Measurements from ENCODE around the gene LGALS14.
A peak's percentile ranks its signal among the peaks of the same experiment; 100 is the strongest.
"Not testable (repeated sequence)": the region's sequence is repeated elsewhere in the genome, so short reads cannot be mapped to it uniquely, and the experiment has no call there.

The LGALS14 gene

DNA sequence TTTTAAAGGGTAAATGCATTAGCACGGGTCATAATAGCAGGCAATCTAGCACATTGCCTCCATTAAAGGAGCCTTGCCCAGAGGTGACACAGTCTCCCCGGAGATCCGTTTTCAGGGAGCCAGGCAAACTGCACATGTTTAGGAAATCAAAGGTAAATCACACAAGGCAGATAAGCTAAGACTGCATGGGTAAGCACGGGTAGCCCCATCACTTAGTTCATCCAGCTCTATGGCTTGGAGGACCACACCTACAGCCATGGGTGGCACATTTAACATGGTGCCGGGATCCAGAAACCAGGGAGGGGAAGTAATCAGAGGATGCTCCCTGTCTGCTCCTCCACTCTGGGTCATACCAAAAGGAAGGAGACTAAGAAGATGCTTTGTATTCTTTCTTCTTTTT, 31.8 kb upstream of the LGALS14 start:
- no peaks in the 10 kb centered on the region for H3K4me1 ChIP-seq (ENCODE audit: control insufficient read depth, insufficient read depth, low read length)

DNA sequence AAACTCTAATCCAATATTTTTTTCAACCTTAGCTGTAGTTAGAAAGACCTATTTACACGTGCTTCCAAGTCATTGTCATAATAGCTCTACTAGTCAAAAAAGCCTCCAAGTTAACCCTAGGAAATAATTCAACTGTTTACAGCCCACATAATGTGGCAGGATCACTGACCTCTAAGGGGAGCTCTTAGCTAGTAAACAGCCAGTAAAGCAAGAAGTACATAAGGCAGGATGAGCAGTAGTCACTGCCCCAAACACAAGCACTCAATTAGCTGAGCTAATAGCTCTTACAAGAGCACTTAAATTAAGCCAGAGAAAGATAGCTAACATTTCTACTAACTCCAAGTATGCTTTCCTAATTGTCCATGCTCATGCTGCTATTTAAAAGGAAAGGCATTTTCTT, 30.4 kb upstream of the LGALS14 start:
- TF ChIP-seq ZNF654 (tag by site-specific recombination; IDR thresholded peaks at IDR 0.05; ENCODE audit: low read depth) (peak; percentile 34), ZNF664 (tag by site-specific recombination; IDR thresholded peaks at IDR 0.05) (0 out of 2 replicates have a peak, but pooled peaks have one; percentile 31)
- H3K4me1 ChIP-seq (ENCODE audit: control insufficient read depth, insufficient read depth, low read length); H3K9me3 ChIP-seq (ENCODE audit: control insufficient read depth, insufficient read depth, low read depth, low read length); H3K36me3 ChIP-seq (ENCODE audit: control insufficient read depth in 2 of 2, insufficient read depth in 1 of 2, low read length in 2 of 2); H3K4me3 ChIP-seq (ENCODE audit: low read depth, low read length); H3K27ac ChIP-seq (ENCODE audit: extremely low read depth, low read depth, low read length): not testable (repeated sequence)
- POLR2A ChIA-PET: interaction anchor here (1.0 kb wide), 1 partner anchor 238 kb away, joined by 3 read pairs; the partner anchor contains the start of gene RPS16
- CTCF ChIA-PET: interaction anchor here (0.6 to 5.7 kb wide), 25 partner anchors 8 to 297 kb away, joined by 3 to 148 read pairs (median 6); partner anchors contain the start of genes EID2B and PSMC4

More for the DNA sequence above, 31.8 kb upstream of the LGALS14 start:
- Histone ChIP-seq H3K9me3 (ENCODE audit: control insufficient read depth, insufficient read depth, low read depth, low read length) (no peaks in the 10 kb centered on the region; the same call in 1 of the 2 replicates), H3K36me3 (ENCODE audit: control insufficient read depth in 2 of 2, insufficient read depth in 1 of 2, low read length in 2 of 2) (no peaks in the 10 kb centered on the region), H3K27ac (ENCODE audit: extremely low read depth, low read depth, low read length) (no peak overlapping the region), H3K4me3 (ENCODE audit: low read depth, low read length) (no peak overlapping the region)
- CTCF ChIA-PET: interaction anchor here (0.6 to 5.7 kb wide), 38 partner anchors 10 to 298 kb away, joined by 3 to 148 read pairs (median 6); partner anchors contain the start of genes DLL3, EID2, EID2B and PLEKHG2
- TF ChIP-seq IKZF3 (tag by site-specific recombination; IDR thresholded peaks at IDR 0.05): no peak
- TF ChIP-seq PRDM10 (tag by site-specific recombination; IDR thresholded peaks at IDR 0.05): no peak
- TF ChIP-seq ZNF10 (tag by site-specific recombination; IDR thresholded peaks at IDR 0.05): no peak
- TF ChIP-seq ZNF221 (tag by site-specific recombination; IDR thresholded peaks at IDR 0.05; ENCODE audit: borderline replicate concordance): no peak
- no peak for TF ChIP-seq ZNF670 (tag by site-specific recombination; IDR thresholded peaks at IDR 0.05; ENCODE audit: low read depth)
- no peak for TF ChIP-seq ZNF629 (tag by site-specific recombination; IDR thresholded peaks at IDR 0.05)
- TF ChIP-seq MEIS1 (CRISPR knock-in tag; IDR thresholded peaks at IDR 0.05; ENCODE audit: borderline replicate concordance): no peak
- TF ChIP-seq ZNF488 (tag by site-specific recombination; IDR thresholded peaks at IDR 0.05): no peak
- no peak for TF ChIP-seq SETDB1 (IDR thresholded peaks at IDR 0.05; ENCODE audit: insufficient read length, low read length)
- no peak for TF ChIP-seq ZNF24 (tag by site-specific recombination; IDR thresholded peaks at IDR 0.05)
- TF ChIP-seq KLF1 (tag by site-specific recombination; IDR thresholded peaks at IDR 0.05): no peak
- TF ChIP-seq ZNF18 (tag by site-specific recombination; IDR thresholded peaks at IDR 0.05): no peak
- TF ChIP-seq ZNF248 (tag by site-specific recombination; IDR thresholded peaks at IDR 0.05): no peak
- POLR2A ChIA-PET: interaction anchor here (0.9 kb wide), 1 partner anchor 140 kb away, joined by 3 read pairs; the partner anchor contains the start of gene EID2B

GRCh38 chr19:39676004-39676403, 28.3 kb upstream of the LGALS14 start:
- ChIA-PET CTCF (interaction anchor here (0.6 to 3.2 kb wide), 7 partner anchors 125 to 376 kb away, joined by 3 to 13 read pairs (median 4); partner anchors contain the start of gene EID2B), POLR2A (no interaction called here)
- H3K9me3 ChIP-seq (ENCODE audit: control insufficient read depth, insufficient read depth, low read depth, low read length): no peaks in the 10 kb centered on the region; the same call in 1 of the 2 replicates
- H3K27ac ChIP-seq (ENCODE audit: extremely low read depth, low read depth, low read length): no peak overlapping the region
- no peaks in the 10 kb centered on the region for H3K36me3 ChIP-seq (ENCODE audit: control insufficient read depth in 2 of 2, insufficient read depth in 1 of 2, low read length in 2 of 2)
- no peak overlapping the region for H3K4me3 ChIP-seq (ENCODE audit: low read depth, low read length)
- peaks cover 5% of the 10 kb centered on the region; the same call in 1 of the 2 replicates for H3K4me1 ChIP-seq (ENCODE audit: control insufficient read depth, insufficient read depth, low read length)
- TF ChIP-seq, protein P1, sequence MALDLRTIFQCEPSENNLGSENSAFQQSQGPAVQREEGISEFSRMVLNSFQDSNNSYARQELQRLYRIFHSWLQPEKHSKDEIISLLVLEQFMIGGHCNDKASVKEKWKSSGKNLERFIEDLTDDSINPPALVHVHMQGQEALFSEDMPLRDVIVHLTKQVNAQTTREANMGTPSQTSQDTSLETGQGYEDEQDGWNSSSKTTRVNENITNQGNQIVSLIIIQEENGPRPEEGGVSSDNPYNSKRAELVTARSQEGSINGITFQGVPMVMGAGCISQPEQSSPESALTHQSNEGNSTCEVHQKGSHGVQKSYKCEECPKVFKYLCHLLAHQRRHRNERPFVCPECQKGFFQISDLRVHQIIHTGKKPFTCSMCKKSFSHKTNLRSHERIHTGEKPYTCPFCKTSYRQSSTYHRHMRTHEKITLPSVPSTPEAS (tag by site-specific recombination; IDR thresholded peaks at IDR 0.05): no peak
- no peak for TF ChIP-seq SCRT2 (tag by site-specific recombination; IDR thresholded peaks at IDR 0.05)
- TF ChIP-seq ZNF121 (tag by site-specific recombination; IDR thresholded peaks at IDR 0.05): no peak
- no peak for TF ChIP-seq ZNF211 (tag by site-specific recombination; IDR thresholded peaks at IDR 0.05; ENCODE audit: low read depth)
- TF ChIP-seq, protein P2, sequence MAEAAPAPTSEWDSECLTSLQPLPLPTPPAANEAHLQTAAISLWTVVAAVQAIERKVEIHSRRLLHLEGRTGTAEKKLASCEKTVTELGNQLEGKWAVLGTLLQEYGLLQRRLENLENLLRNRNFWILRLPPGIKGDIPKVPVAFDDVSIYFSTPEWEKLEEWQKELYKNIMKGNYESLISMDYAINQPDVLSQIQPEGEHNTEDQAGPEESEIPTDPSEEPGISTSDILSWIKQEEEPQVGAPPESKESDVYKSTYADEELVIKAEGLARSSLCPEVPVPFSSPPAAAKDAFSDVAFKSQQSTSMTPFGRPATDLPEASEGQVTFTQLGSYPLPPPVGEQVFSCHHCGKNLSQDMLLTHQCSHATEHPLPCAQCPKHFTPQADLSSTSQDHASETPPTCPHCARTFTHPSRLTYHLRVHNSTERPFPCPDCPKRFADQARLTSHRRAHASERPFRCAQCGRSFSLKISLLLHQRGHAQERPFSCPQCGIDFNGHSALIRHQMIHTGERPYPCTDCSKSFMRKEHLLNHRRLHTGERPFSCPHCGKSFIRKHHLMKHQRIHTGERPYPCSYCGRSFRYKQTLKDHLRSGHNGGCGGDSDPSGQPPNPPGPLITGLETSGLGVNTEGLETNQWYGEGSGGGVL (tag by site-specific recombination; IDR thresholded peaks at IDR 0.05): no peak
- no peak for TF ChIP-seq ZNF19 (tag by site-specific recombination; IDR thresholded peaks at IDR 0.05; ENCODE audit: low read depth)
- no peak for TF ChIP-seq ZNF292 (tag by site-specific recombination; IDR thresholded peaks at IDR 0.05; ENCODE audit: borderline replicate concordance, low read depth)

All from HEK293 (cell line).